GM12878 (cell line): ENCODE data around the gene FAM227B. TPM values are rescaled to one million over a fixed set of nuclear protein-coding genes. Genes with fewer than 3 reads are reported as not detected.

Source experiments
- ATAC-seq: fragments of 200-7000 bp; cut with Tn5 transposase; 3 replicates; pipeline ENCODE4 v1.9.1; 2020; ENCODE audit warnings: mild to moderate bottlenecking, moderate library complexity
- BruUV-seq: library from RNA; stranded (reverse); fragments of 400-500 nt; replicated peaks from 2 replicates; lab custom pipeline; 2021; lab: Mats Ljungman, UMichigan
- CTCF ChIA-PET: fragments of 300-600 bp; sonication (Branson Sonifier 250); formaldehyde crosslinking; extraction: SDS; loops from one replicate; lab custom pipeline; 2021; ENCODE audit warnings: inconsistent platforms; lab: Yijun Ruan, JAX
- POLR2A ChIA-PET: fragments of 350-600 bp; formaldehyde crosslinking; extraction: SDS; loops from one replicate; lab custom pipeline; 2021; ENCODE audit warnings: inconsistent platforms; lab: Charles Lee
- RAD21 ChIA-PET: fragments of 300-600 bp; sonication (Branson Sonifier 250); formaldehyde crosslinking; loops from one replicate; lab custom pipeline; 2023; ENCODE audit warnings: antibody characterized with exemption; ENCODE audit not compliant: unreplicated experiment; lab: Charles Lee
- SMC1A ChIA-PET: fragments of 300-600 bp; sonication (Branson Sonifier 250); formaldehyde crosslinking; loops from one replicate; lab custom pipeline; 2023; ENCODE audit not compliant: unreplicated experiment, uncharacterized antibody; lab: Charles Lee
- DNase-seq: peaks from one replicate; pipeline ENCODE4 v3.0.0-alpha.2; 2011; ENCODE audit warnings: low read depth, low spot score
- FAIRE-seq: peaks from 3 replicates; lab custom pipeline; 2011; peaks lifted over from hg19 to GRCh38; lab: Jason Lieb, UNC
- H2AFZ ChIP-seq: 2 replicates; pipeline ENCODE4 v1.6.0; 2011; ENCODE audit warnings: low read depth, low read length, control low read depth; ENCODE audit not compliant: control insufficient read depth
- H3K27ac ChIP-seq: 2 replicates; pipeline ENCODE4 v1.5.1; 2011; ENCODE audit warnings: control low read depth; ENCODE audit not compliant: control insufficient read depth, insufficient read depth
- H3K27me3 ChIP-seq, 2 experiments: replicated peaks in 1 of 2; 2 replicates each; pipeline versions ENCODE4 v1.6.0 to v1.6.1; 2011; ENCODE audit warnings: low read length in 1 of 2; ENCODE audit not compliant: control insufficient read depth in 2 of 2, insufficient read depth in 2 of 2
- H3K36me3 ChIP-seq, 2 experiments: 2 replicates each; pipeline ENCODE4 v1.5.1; 2011; ENCODE audit warnings: low read length in 1 of 2; ENCODE audit not compliant: control insufficient read depth in 2 of 2, insufficient read depth in 2 of 2
- H3K4me1 ChIP-seq: 2 replicates; pipeline ENCODE4 v1.6.1; 2011; ENCODE audit warnings: mild to moderate bottlenecking, low read length, moderate library complexity, mixed read lengths; ENCODE audit not compliant: control insufficient read depth, insufficient read depth
- H3K4me2 ChIP-seq: 2 replicates; pipeline ENCODE4 v1.6.0; 2011; ENCODE audit warnings: control low read depth; ENCODE audit not compliant: control insufficient read depth, insufficient read depth
- H3K4me3 ChIP-seq: fragments of 200-600 bp; sonication (generic); 2 replicates; pipeline ENCODE4 v1.5.1; 2016
- H3K79me2 ChIP-seq: 2 replicates; pipeline ENCODE4 v1.6.0; 2011; ENCODE audit warnings: low read length; ENCODE audit not compliant: control insufficient read depth, insufficient read depth
- H3K9ac ChIP-seq: 2 replicates; pipeline ENCODE4 v1.8.0; 2011; ENCODE audit warnings: low read length, control low read depth, mixed read lengths; ENCODE audit not compliant: control insufficient read depth, insufficient read depth
- H3K9me3 ChIP-seq: replicated peaks from 3 replicates; pipeline ENCODE4 v1.5.1; 2011; ENCODE audit warnings: mild to moderate bottlenecking, low read length; ENCODE audit not compliant: control insufficient read depth, insufficient read depth
- H4K20me1 ChIP-seq: 2 replicates; pipeline ENCODE4 v1.6.0; 2011; ENCODE audit not compliant: control insufficient read depth, insufficient read depth
- HCFC1 ChIP-seq: fragments of 150-350 bp; IDR thresholded peaks from 2 replicates; pipeline ENCODE4 v1.6.1; 2014; ENCODE audit warnings: low read length
- KLF5 ChIP-seq: fragments of 450-650 bp; IDR thresholded peaks from 2 replicates; pipeline ENCODE4 v1.6.1; 2014; ENCODE audit warnings: mild to moderate bottlenecking; ENCODE audit not compliant: partially characterized antibody
- NFYA ChIP-seq: IDR thresholded peaks from 2 replicates; pipeline ENCODE4 v1.6.1; 2011; ENCODE audit warnings: low read depth, mild to moderate bottlenecking, low read length, improper control_type of control experiment, borderline replicate concordance
- POLR2A ChIP-seq: IDR thresholded peaks from 2 replicates; pipeline ENCODE4 v1.6.1; 2011; ENCODE audit warnings: low read depth, mild to moderate bottlenecking, low read length
- POLR2AphosphoS2 ChIP-seq: IDR thresholded peaks from 2 replicates; pipeline ENCODE4 v1.6.1; 2011; ENCODE audit warnings: low read depth, mild to moderate bottlenecking, low read length, improper control_type of control experiment, moderate library complexity
- RCOR1 ChIP-seq: conservative IDR thresholded peaks from 2 replicates; pipeline ENCODE4 v1.6.1; 2012; ENCODE audit warnings: low read depth, low read length, improper control_type of control experiment
- SPI1 ChIP-seq: IDR thresholded peaks from 2 replicates; pipeline ENCODE4 v1.6.1; 2011; ENCODE audit warnings: low read depth, mild to moderate bottlenecking, low read length, moderate library complexity, borderline replicate concordance; ENCODE audit not compliant: insufficient read depth
- TBL1XR1 ChIP-seq: IDR thresholded peaks from 2 replicates; pipeline ENCODE4 v1.6.1; 2012; ENCODE audit warnings: low read depth, low read length, improper control_type of control experiment
- WGBS: methylation state at CpG from one replicate; pipeline ENCODE4 v1.1.6; 2016; ENCODE audit warnings: low lambda C conversion rate; ENCODE audit not compliant: insufficient replicate concordance, insufficient coverage; ENCODE audit errors: missing lambda C conversion rate; 5-methylcytosine and 5-hydroxymethylcytosine counted together
- in situ Hi-C: fragments of 300-500 bp; cut with MboI; formaldehyde crosslinking; loops from 9 replicates; pipeline ENCODE4 v1.14.3; 2018; ENCODE audit warnings: mixed read lengths
- intact Hi-C: fragments of 100-400 bp; cut with micrococcal nuclease; formaldehyde crosslinking; loops from one replicate; pipeline ENCODE4 v1.14.2; 2022; ENCODE audit not compliant: unreplicated experiment
- polyA plus RNA-seq, 11 experiments: library from polyadenylated mRNA; depleted of rRNA in 4 of 11; unstranded in 6 of 11; stranded (reverse) in 5 of 11; fragments of >200 nt; fragmentation: Nextera tagmentation in 4 of 11; fragmentation: Illumina TruSeq in 1 of 11; extraction: Ambion mirVana in 4 of 11; extraction: Trizol in 1 of 11; gene quantifications; 1 replicate in 1 of 11; 2 replicates in 10 of 11; pipeline versions ENCODE4 v1.2.1 to v1.2.3, GENCODE V29; 2011 to 2016; ENCODE audit warnings: inconsistent platforms in 2 of 11, missing spikeins in 2 of 11, low read depth in 1 of 11
- total RNA-seq, 4 experiments: library from RNA; depleted of rRNA in 3 of 4; stranded (reverse); fragments of >200 nt in 3 of 4; fragmentation: Illumina TruSeq in 1 of 4; extraction: Trizol in 1 of 4; gene quantifications; 2 replicates each; pipeline versions ENCODE4 v1.2.1 to v1.2.3, GENCODE V29; 2013 to 2021

The FAM227B gene
- total and polyA plus RNA-seq, 10 of the 15 experiments (the other 5 are each of a cell fraction or from before 2014, with no cell fraction given): 3.9 to 12.6 (median 6.9) TPM

DNA sequence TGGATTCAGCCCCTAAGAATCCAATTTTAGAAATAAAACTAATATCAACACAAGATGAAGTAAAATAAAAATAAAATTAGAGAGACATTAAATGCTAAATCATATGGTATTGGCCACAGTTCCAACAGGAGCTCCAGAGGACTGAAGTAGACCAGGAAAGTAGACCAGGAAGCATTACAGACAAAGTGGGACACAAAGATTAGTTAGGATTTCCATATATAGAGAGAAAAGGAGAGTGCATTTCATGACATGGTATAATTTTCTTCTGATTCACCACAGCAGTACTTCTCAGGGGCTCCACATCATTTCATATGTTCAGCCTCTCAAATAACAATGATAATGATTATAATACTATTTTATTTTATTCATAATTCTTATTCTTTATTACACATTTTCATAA, 179.3 kb downstream of the FAM227B start:
- no peaks in the 10 kb centered on the region for H3K9me3 ChIP-seq
- H3K79me2 ChIP-seq: no peaks in the 10 kb centered on the region
- DNase-seq (no peak), ATAC-seq (no peak), FAIRE-seq (peak; percentile 31)
- H3K36me3 ChIP-seq: no peaks in the 10 kb centered on the region
- no peak overlapping the region for H3K4me2 ChIP-seq
- ChIA-PET POLR2A (no interaction called here), RAD21 (no interaction called here), SMC1A (no interaction called here), CTCF (no interaction called here)
- no peaks in the 10 kb centered on the region for H4K20me1 ChIP-seq
- no peaks in the 10 kb centered on the region for H3K27me3 ChIP-seq
- peaks cover 4% of the 10 kb centered on the region; the same call in 1 of the 2 replicates for H3K4me1 ChIP-seq
- TF ChIP-seq NFYA (no peak), POLR2A (no peak), RCOR1 (no peak), TBL1XR1 (no peak), SPI1 (no peak), POLR2AphosphoS2 (no peak), HCFC1 (no peak)
- no peak overlapping the region for H3K27ac ChIP-seq
- BruUV-seq: no TSS peak
- H3K9ac ChIP-seq: no peak overlapping the region
- no peak overlapping the region for H3K4me3 ChIP-seq
- in situ Hi-C loops: no loop called here
- intact Hi-C loops: no loop called here
- no peak overlapping the region for H2AFZ ChIP-seq

- POLR2A ChIA-PET: no interaction called here
- Histone ChIP-seq H4K20me1 (no peaks in the 10 kb centered on the region), H3K9ac (no peak overlapping the region), H3K27me3 (no peaks in the 10 kb centered on the region), H3K79me2 (no peaks in the 10 kb centered on the region), H3K27ac (no peak overlapping the region), H3K4me3 (no peak overlapping the region), H3K36me3 (no peaks in the 10 kb centered on the region), H3K9me3 (no peaks in the 10 kb centered on the region), H3K4me1 (peaks cover 4% of the 10 kb centered on the region; the same call in 1 of the 2 replicates), H2AFZ (peak overlapping the region; percentile 73), H3K4me2 (no peak overlapping the region)
- 67% methylated on average over 5 of the region's 5 CpGs for WGBS
- FAIRE-seq: no peak
- RAD21 ChIA-PET: interaction anchor here (1.3 kb wide), 1 partner anchor 32 kb away, joined by 4 read pairs; no protein-coding TSS in a partner anchor
- SMC1A ChIA-PET: interaction anchor here (2.2 kb wide), 1 partner anchor 17 kb away, joined by 5 read pairs; the partner anchor contains the start of gene FGF7
- CTCF ChIA-PET: interaction anchor here (0.8 kb wide), 1 partner anchor 32 kb away, joined by 3 read pairs; no protein-coding TSS in a partner anchor
- in situ Hi-C loops (no loop called here), intact Hi-C loops (no loop called here)
- no peak for TF ChIP-seq KLF5
- BruUV-seq: no TSS peak
- ATAC-seq: no peak
- no peak for DNase-seq
These were observed 180.8 kb downstream of the FAM227B start for GRCh38 chr15:49439678-49440395.
